Liver (tissue), 9 donors: Measurements from ENCODE around the gene OLFML3. TPM values are rescaled to one million over a fixed set of nuclear protein-coding genes. Genes with fewer than 3 reads are reported as not detected.
A peak's percentile ranks its signal among the peaks of the same experiment; 100 is the strongest.

Source experiments
- DNase-seq: peaks from one replicate; pipeline ENCODE4 v3.0.0-alpha.2; 2017; ENCODE audit warnings: low spot score
- H3K27ac ChIP-seq, 2 donors: one replicate each; pipeline ENCODE4 v1.7.0; 2013; ENCODE audit warnings: inconsistent platforms in 2 of 2, low read length in 2 of 2, control low read depth in 1 of 2, low read depth in 1 of 2, mild to moderate bottlenecking in 1 of 2
- H3K27me3 ChIP-seq, 4 donors: one replicate each; pipeline versions ENCODE4 v1.6.1 to v1.7.0; 2013; ENCODE audit warnings: low read length in 3 of 4, inconsistent platforms in 1 of 4, mild to moderate bottlenecking in 1 of 4, moderate library complexity in 1 of 4; ENCODE audit not compliant: control insufficient read depth in 4 of 4, insufficient read depth in 4 of 4
- H3K36me3 ChIP-seq, 4 donors: one replicate each; pipeline versions ENCODE4 v1.6.1 to v1.7.0; 2013; ENCODE audit warnings: low read length in 3 of 4, mild to moderate bottlenecking in 3 of 4, low read depth in 1 of 4, moderate library complexity in 1 of 4; ENCODE audit not compliant: control insufficient read depth in 4 of 4, insufficient read depth in 3 of 4
- H3K4me1 ChIP-seq, 4 donors: one replicate each; pipeline versions ENCODE4 v1.6.1 to v1.7.0; 2013; ENCODE audit warnings: low read length in 3 of 4, mild to moderate bottlenecking in 3 of 4, moderate library complexity in 1 of 4; ENCODE audit not compliant: control insufficient read depth in 4 of 4, insufficient read depth in 4 of 4
- H3K4me3 ChIP-seq, 3 donors: one replicate each; pipeline versions ENCODE4 v1.6.1 to v1.7.0; 2013; ENCODE audit warnings: low read length in 3 of 3, control low read depth in 1 of 3, low read depth in 1 of 3, mild to moderate bottlenecking in 1 of 3
- H3K9ac ChIP-seq, 2 donors: one replicate each; pipeline ENCODE4 v1.7.0; 2013; ENCODE audit warnings: low read length in 2 of 2, mild to moderate bottlenecking in 2 of 2, moderate library complexity in 2 of 2, control low read depth in 1 of 2, low read depth in 1 of 2
- H3K9me3 ChIP-seq, 4 donors: one replicate each; pipeline versions ENCODE4 v1.6.1 to v1.7.0; 2013; ENCODE audit warnings: low read length in 3 of 4; ENCODE audit not compliant: control insufficient read depth in 4 of 4
- EGR1 ChIP-seq, 2 donors: IDR thresholded peaks; 2 replicates each; pipeline ENCODE4 v1.6.1; 2016 to 2018; ENCODE audit warnings: antibody characterized with exemption in 2 of 2, low read depth in 2 of 2
- FOXA1 ChIP-seq: IDR thresholded peaks from 2 replicates; pipeline ENCODE4 v1.6.1; 2016; ENCODE audit warnings: antibody characterized with exemption
- FOXA2 ChIP-seq: IDR thresholded peaks from 2 replicates; pipeline ENCODE4 v1.6.1; 2016; ENCODE audit warnings: antibody characterized with exemption
- GABPA ChIP-seq, 2 donors: IDR thresholded peaks in 1 of 2; conservative IDR thresholded peaks in 1 of 2; 2 replicates each; pipeline ENCODE4 v1.6.1; 2016; ENCODE audit warnings: antibody characterized with exemption in 2 of 2, mild to moderate bottlenecking in 1 of 2, moderate library complexity in 1 of 2
- JUND ChIP-seq, 2 donors: IDR thresholded peaks; 2 replicates each; pipeline ENCODE4 v1.6.1; 2016; ENCODE audit warnings: antibody characterized with exemption in 2 of 2
- NR2F2 ChIP-seq: IDR thresholded peaks from 2 replicates; pipeline ENCODE4 v1.6.1; 2016; ENCODE audit warnings: antibody characterized with exemption
- RAD21 ChIP-seq, 2 donors: IDR thresholded peaks; 2 replicates each; pipeline ENCODE4 v1.6.1; 2016; ENCODE audit warnings: antibody characterized with exemption in 2 of 2, mild to moderate bottlenecking in 2 of 2
- RXRA ChIP-seq, 2 donors: IDR thresholded peaks; 2 replicates each; pipeline ENCODE4 v1.6.1; 2017 to 2018; ENCODE audit warnings: antibody characterized with exemption in 2 of 2, mild to moderate bottlenecking in 1 of 2
- SP1 ChIP-seq: IDR thresholded peaks from 2 replicates; pipeline ENCODE4 v1.6.1; 2018; ENCODE audit warnings: antibody characterized with exemption, mild to moderate bottlenecking
- TAF1 ChIP-seq: conservative IDR thresholded peaks from 2 replicates; pipeline ENCODE4 v1.6.1; 2016; ENCODE audit warnings: antibody characterized with exemption, mild to moderate bottlenecking
- YY1 ChIP-seq: IDR thresholded peaks from 2 replicates; pipeline ENCODE4 v1.6.1; 2016; ENCODE audit warnings: antibody characterized with exemption, mild to moderate bottlenecking
- WGBS: extraction: QIAGEN DNeasy Blood & Tissue Kit; methylation state at CpG from one replicate; pipeline ENCODE4 v1.1.7; 2013; 5-methylcytosine and 5-hydroxymethylcytosine counted together
- polyA plus RNA-seq, 2 donors: library from polyadenylated mRNA; stranded (reverse) in 1 of 2; unstranded in 1 of 2; fragments of 200-250 nt in 1 of 2; fragments of >200 nt in 1 of 2; fragmentation: Nextera tagmentation in 1 of 2; extraction: Ambion mirVana in 1 of 2; gene quantifications; one replicate each; pipeline versions ENCODE4 v1.2.1 to v1.2.3, GENCODE V29; 2013 to 2015
- total RNA-seq, 2 donors: library from RNA; depleted of rRNA; stranded (reverse); fragments of >200 nt; gene quantifications; one replicate each; pipeline ENCODE4 v1.2.3, GENCODE V29; 2014
- TF ChIP-seq, protein P1 (sequence below): fragments of 150-350 bp; IDR thresholded peaks from 2 replicates; pipeline ENCODE4 v1.5.1; 2017; ENCODE audit warnings: improper control_type of control experiment, low read depth, low read length; ENCODE audit not compliant: missing input control
- TF ChIP-seq, protein P2 (sequence below): IDR thresholded peaks from 2 replicates; pipeline ENCODE4 v1.6.1; 2016; ENCODE audit warnings: antibody characterized with exemption
- TF ChIP-seq, protein P3 (sequence below): IDR thresholded peaks from 2 replicates; pipeline ENCODE4 v1.6.1; 2016; ENCODE audit warnings: antibody characterized with exemption
- TF ChIP-seq, protein P4 (sequence below): IDR thresholded peaks from 2 replicates; pipeline ENCODE4 v1.6.1; 2016; ENCODE audit warnings: antibody characterized with exemption
- TF ChIP-seq, protein P5 (sequence below): IDR thresholded peaks from 2 replicates; pipeline ENCODE4 v1.6.1; 2016; ENCODE audit warnings: antibody characterized with exemption, mild to moderate bottlenecking
- donor health status: healthy.
- donor health status: healthy.
- donor health status: healthy.
- donor health status: healthy.
- donor health status: healthy.

Gene OLFML3
- total and polyA plus RNA-seq, 4 donors = 8.3 to 16.7 (median 12.2) TPM

DNA sequence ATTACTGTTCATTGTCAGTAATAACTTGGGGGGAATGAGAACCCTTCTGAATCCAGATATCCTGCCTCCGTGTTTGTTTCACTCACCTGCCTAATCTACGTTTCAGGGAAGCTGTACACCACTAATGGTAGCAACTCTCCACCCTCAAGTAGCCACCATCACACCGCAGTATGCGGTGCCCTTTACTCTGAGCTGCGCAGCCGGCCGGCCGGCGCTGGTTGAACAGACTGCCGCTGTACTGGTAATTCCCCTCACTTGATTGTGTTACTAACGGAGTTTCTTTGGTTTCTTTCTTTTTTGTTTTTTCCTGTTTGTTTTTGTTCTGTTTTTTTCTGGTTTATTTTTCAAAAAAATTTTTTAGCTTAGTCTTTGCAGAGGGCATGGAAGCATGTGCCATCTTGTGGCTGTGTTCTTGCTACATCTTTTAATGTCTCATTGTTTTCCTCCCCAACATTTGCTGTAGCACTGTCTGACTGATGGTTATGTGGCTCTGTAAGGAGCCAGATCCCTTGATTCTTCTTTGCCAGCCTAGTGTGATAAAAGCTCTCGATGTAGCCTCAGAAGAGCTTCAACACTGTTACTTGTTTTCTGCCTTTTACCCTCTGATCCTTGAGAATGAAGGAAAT, 15.9 kb upstream of the OLFML3 start:
- 94% methylated on average over 12 of the region's 12 CpGs for WGBS
- TF ChIP-seq, protein P1, sequence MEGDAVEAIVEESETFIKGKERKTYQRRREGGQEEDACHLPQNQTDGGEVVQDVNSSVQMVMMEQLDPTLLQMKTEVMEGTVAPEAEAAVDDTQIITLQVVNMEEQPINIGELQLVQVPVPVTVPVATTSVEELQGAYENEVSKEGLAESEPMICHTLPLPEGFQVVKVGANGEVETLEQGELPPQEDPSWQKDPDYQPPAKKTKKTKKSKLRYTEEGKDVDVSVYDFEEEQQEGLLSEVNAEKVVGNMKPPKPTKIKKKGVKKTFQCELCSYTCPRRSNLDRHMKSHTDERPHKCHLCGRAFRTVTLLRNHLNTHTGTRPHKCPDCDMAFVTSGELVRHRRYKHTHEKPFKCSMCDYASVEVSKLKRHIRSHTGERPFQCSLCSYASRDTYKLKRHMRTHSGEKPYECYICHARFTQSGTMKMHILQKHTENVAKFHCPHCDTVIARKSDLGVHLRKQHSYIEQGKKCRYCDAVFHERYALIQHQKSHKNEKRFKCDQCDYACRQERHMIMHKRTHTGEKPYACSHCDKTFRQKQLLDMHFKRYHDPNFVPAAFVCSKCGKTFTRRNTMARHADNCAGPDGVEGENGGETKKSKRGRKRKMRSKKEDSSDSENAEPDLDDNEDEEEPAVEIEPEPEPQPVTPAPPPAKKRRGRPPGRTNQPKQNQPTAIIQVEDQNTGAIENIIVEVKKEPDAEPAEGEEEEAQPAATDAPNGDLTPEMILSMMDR = peak; percentile 8
- TF ChIP-seq RAD21 (IDR thresholded peaks at IDR 0.05) = peak; percentile 51 to 65
- no peak for TF ChIP-seq RXRA (IDR thresholded peaks at IDR 0.05)
- Histone ChIP-seq H3K4me3 (no peak overlapping the region), H3K27me3 (no peaks in the 10 kb centered on the region), H3K27ac (no peak overlapping the region), H3K4me1 (no peaks in the 10 kb centered on the region), H3K36me3 (peaks cover 7 to 46% (median 34%) of the 10 kb centered on the region in 4 donors), H3K9ac (no peak overlapping the region), H3K9me3 (no peaks in the 10 kb centered on the region)
- no peak for DNase-seq

DNA sequence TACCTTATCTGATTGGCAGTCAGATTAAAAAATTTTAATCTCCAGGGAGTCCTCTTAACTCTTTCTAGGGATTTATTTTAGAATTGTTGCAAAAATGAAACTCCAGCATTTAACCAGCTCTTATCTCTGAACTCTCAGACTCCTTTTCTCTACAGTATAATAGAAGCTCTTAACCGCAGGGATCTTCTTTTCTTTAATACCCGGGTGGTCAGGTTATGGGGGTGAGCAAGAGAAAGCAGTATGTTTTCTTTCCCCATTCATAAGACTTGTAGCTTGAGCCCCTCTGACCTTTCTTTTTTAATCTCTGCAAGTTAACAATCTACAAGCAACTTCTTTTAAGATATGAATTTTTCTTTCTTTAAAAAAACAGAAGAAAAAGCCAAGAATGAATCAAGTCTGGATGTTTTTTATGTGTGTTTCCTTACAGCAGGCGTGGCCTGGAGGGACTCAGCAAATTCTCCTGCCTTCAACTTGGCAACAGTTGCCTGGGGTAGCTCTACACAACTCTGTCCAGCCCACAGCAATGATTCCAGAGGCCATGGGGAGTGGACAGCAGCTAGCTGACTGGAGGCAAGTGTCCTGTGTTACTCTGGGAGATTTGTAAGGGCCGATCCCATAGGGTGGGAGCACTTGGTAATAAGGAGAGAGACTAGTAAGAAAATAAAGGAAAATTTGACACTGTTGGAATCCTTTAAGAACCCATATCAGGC, 13.4 kb upstream of the OLFML3 start:
- Histone ChIP-seq H3K36me3 (peaks cover 16 to 61% (median 48%) of the 10 kb centered on the region in 4 donors), H3K27me3 (no peaks in the 10 kb centered on the region), H3K4me1 (no peaks in the 10 kb centered on the region), H3K4me3 (no peak overlapping the region), H3K9ac (no peak overlapping the region), H3K27ac (no peak overlapping the region), H3K9me3 (no peaks in the 10 kb centered on the region)
- DNase-seq = no peak
- TF ChIP-seq, protein P1 = no peak
- TF ChIP-seq, protein P2, sequence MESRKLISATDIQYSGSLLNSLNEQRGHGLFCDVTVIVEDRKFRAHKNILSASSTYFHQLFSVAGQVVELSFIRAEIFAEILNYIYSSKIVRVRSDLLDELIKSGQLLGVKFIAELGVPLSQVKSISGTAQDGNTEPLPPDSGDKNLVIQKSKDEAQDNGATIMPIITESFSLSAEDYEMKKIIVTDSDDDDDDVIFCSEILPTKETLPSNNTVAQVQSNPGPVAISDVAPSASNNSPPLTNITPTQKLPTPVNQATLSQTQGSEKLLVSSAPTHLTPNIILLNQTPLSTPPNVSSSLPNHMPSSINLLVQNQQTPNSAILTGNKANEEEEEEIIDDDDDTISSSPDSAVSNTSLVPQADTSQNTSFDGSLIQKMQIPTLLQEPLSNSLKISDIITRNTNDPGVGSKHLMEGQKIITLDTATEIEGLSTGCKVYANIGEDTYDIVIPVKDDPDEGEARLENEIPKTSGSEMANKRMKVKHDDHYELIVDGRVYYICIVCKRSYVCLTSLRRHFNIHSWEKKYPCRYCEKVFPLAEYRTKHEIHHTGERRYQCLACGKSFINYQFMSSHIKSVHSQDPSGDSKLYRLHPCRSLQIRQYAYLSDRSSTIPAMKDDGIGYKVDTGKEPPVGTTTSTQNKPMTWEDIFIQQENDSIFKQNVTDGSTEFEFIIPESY = no peak
- TF ChIP-seq TAF1 (no peak), JUND (IDR thresholded peaks at IDR 0.05) (no peak), EGR1 (IDR thresholded peaks at IDR 0.05; ENCODE audit: low read depth in 2 of 2) (no peak), FOXA2 (no peak), RXRA (IDR thresholded peaks at IDR 0.05) (no peak), NR2F2 (no peak), GABPA (IDR thresholded peaks at IDR 0.05 in 1 of 2, conservative IDR thresholded peaks at IDR 0.05 in 1 of 2) (no peak), SP1 (no peak), YY1 (no peak), FOXA1 (no peak)
- TF ChIP-seq, protein P3, sequence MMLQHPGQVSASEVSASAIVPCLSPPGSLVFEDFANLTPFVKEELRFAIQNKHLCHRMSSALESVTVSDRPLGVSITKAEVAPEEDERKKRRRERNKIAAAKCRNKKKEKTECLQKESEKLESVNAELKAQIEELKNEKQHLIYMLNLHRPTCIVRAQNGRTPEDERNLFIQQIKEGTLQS = no peak
- TF ChIP-seq, protein P4, sequence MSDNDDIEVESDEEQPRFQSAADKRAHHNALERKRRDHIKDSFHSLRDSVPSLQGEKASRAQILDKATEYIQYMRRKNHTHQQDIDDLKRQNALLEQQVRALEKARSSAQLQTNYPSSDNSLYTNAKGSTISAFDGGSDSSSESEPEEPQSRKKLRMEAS = no peak
- TF ChIP-seq, protein P5, sequence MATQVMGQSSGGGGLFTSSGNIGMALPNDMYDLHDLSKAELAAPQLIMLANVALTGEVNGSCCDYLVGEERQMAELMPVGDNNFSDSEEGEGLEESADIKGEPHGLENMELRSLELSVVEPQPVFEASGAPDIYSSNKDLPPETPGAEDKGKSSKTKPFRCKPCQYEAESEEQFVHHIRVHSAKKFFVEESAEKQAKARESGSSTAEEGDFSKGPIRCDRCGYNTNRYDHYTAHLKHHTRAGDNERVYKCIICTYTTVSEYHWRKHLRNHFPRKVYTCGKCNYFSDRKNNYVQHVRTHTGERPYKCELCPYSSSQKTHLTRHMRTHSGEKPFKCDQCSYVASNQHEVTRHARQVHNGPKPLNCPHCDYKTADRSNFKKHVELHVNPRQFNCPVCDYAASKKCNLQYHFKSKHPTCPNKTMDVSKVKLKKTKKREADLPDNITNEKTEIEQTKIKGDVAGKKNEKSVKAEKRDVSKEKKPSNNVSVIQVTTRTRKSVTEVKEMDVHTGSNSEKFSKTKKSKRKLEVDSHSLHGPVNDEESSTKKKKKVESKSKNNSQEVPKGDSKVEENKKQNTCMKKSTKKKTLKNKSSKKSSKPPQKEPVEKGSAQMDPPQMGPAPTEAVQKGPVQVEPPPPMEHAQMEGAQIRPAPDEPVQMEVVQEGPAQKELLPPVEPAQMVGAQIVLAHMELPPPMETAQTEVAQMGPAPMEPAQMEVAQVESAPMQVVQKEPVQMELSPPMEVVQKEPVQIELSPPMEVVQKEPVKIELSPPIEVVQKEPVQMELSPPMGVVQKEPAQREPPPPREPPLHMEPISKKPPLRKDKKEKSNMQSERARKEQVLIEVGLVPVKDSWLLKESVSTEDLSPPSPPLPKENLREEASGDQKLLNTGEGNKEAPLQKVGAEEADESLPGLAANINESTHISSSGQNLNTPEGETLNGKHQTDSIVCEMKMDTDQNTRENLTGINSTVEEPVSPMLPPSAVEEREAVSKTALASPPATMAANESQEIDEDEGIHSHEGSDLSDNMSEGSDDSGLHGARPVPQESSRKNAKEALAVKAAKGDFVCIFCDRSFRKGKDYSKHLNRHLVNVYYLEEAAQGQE = no peak
- 96% methylated on average over 4 of the region's 4 CpGs for WGBS
